HCT116 (cell line): ENCODE measurements around the gene UBE3C. TPM values are rescaled to one million over a fixed set of nuclear protein-coding genes. Genes with fewer than 3 reads are reported as not detected.

Experiments
- ATAC-seq: fragments of 200-7000 bp; cut with Tn5 transposase; 2 replicates; pipeline ENCODE4 v1.9.1; 2020; ENCODE audit warnings: mild to moderate bottlenecking, moderate library complexity
- BruUV-seq: library from RNA; stranded (reverse); fragments of 400-500 nt; replicated peaks from 2 replicates; lab custom pipeline; 2021; lab: Mats Ljungman, UMichigan
- CTCF ChIA-PET: fragments of 300-600 bp; sonication (Branson Sonifier 250); formaldehyde crosslinking; loops from one replicate; lab custom pipeline; 2021; ENCODE audit warnings: antibody characterized with exemption; lab: Charles Lee
- POLR2A ChIA-PET: fragments of 300-600, 350-600 bp; sonication (Branson Sonifier 250); formaldehyde crosslinking; loops from one replicate; lab custom pipeline; 2021; ENCODE audit warnings: antibody characterized with exemption; lab: Charles Lee
- RAD21 ChIA-PET, 2 experiments: fragments of 300-600 bp; sonication (Branson Sonifier 250); formaldehyde crosslinking; loops; one replicate each; lab custom pipeline; 2023; ENCODE audit warnings: low total read pairs in 2 of 2; ENCODE audit not compliant: uncharacterized antibody in 2 of 2, unreplicated experiment in 2 of 2, low non-redundant PET in 1 of 2; lab: Charles Lee
- DNase-seq: peaks from one replicate; pipeline ENCODE4 v3.0.0-alpha.2; 2010; ENCODE audit warnings: low read depth, low spot score
- H2AFZ ChIP-seq: fragments of 200-600 bp; shearing (Covaris generic), sonication (generic); 2 replicates; pipeline ENCODE4 v1.6.1; 2017; ENCODE audit warnings: low read depth, mixed run types, mixed read lengths, antibody characterized with exemption, low read length; ENCODE audit not compliant: poor library complexity, severe bottlenecking
- H3K27ac ChIP-seq: 2 replicates; pipeline ENCODE4 v1.5.1; 2012; ENCODE audit warnings: low read depth, low read length
- H3K27me3 ChIP-seq: fragments of 200-600 bp; sonication (generic); 2 replicates; pipeline ENCODE4 v1.6.1; 2016; ENCODE audit warnings: mixed run types, low read length, mixed read lengths; ENCODE audit not compliant: insufficient read depth
- H3K36me3 ChIP-seq, 2 experiments: fragments of 200-500 bp in 1 of 2; fragments of 200-600 bp in 1 of 2; sonication (Bioruptor generic) in 1 of 2; sonication (generic) in 1 of 2; 2 replicates each; pipeline versions ENCODE4 v1.5.1 to v1.6.1; 2014 to 2016; ENCODE audit warnings: low read length in 2 of 2, inconsistent platforms in 1 of 2, mixed read lengths in 1 of 2, mixed run types in 1 of 2; ENCODE audit not compliant: insufficient read depth in 2 of 2, control insufficient read depth in 1 of 2
- H3K4me1 ChIP-seq, 2 experiments: fragments of 200-600 bp in 1 of 2; sonication (generic) in 1 of 2; 2 replicates each; pipeline versions ENCODE4 v1.5.1 to v1.6.1; 2012 to 2017; ENCODE audit warnings: low read length in 2 of 2, inconsistent platforms in 1 of 2, mild to moderate bottlenecking in 1 of 2, mixed read lengths in 1 of 2, mixed run types in 1 of 2, moderate library complexity in 1 of 2; ENCODE audit not compliant: insufficient read depth in 2 of 2, control insufficient read depth in 1 of 2
- H3K4me2 ChIP-seq: fragments of 200-600 bp; sonication (generic); 2 replicates; pipeline ENCODE4 v1.6.1; 2017; ENCODE audit warnings: mixed run types, low read length, mixed read lengths
- H3K4me3 ChIP-seq, 2 experiments: fragments of 200-600 bp in 1 of 2; sonication (generic) in 1 of 2; replicated peaks in 1 of 2; 2 replicates each; pipeline ENCODE4 v1.5.1; 2011 to 2016; ENCODE audit warnings: low read length in 2 of 2, control low read depth in 1 of 2, low read depth in 1 of 2, mild to moderate bottlenecking in 1 of 2, mixed read lengths in 1 of 2, mixed run types in 1 of 2
- H3K79me2 ChIP-seq: fragments of 200-600 bp; sonication (generic); 2 replicates; pipeline ENCODE4 v1.6.1; 2017; ENCODE audit warnings: mild to moderate bottlenecking, mixed run types, low read length, moderate library complexity, mixed read lengths; ENCODE audit not compliant: insufficient read depth
- H3K9ac ChIP-seq: fragments of 200-600 bp; sonication (generic); 2 replicates; pipeline ENCODE4 v1.6.1; 2016; ENCODE audit warnings: low read length, mixed read lengths
- H3K9me2 ChIP-seq: fragments of 200-600 bp; sonication (generic), shearing (Covaris generic); 2 replicates; pipeline ENCODE4 v1.6.1; 2017; ENCODE audit warnings: mixed run types, mild to moderate bottlenecking, moderate library complexity; ENCODE audit not compliant: insufficient read depth
- H3K9me3 ChIP-seq, 2 experiments: fragments of 200-500 bp in 1 of 2; fragments of 200-600 bp in 1 of 2; sonication (Bioruptor generic) in 1 of 2; sonication (generic) in 1 of 2; 2 replicates each; pipeline ENCODE4 v1.6.1; 2014 to 2017; ENCODE audit warnings: low read length in 2 of 2, mixed read lengths in 2 of 2, inconsistent platforms in 1 of 2, low read depth in 1 of 2, mild to moderate bottlenecking in 1 of 2, mixed run types in 1 of 2, moderate library complexity in 1 of 2; ENCODE audit not compliant: control insufficient read depth in 1 of 2, insufficient read depth in 1 of 2
- H4K20me1 ChIP-seq: fragments of 200-600 bp; sonication (generic), shearing (Covaris generic); 2 replicates; pipeline ENCODE4 v1.6.1; 2017; ENCODE audit warnings: mixed run types, mild to moderate bottlenecking, moderate library complexity; ENCODE audit not compliant: insufficient read depth
- CEBPB ChIP-seq: IDR thresholded peaks from 2 replicates; pipeline ENCODE4 v1.6.1; 2012; ENCODE audit warnings: low read depth
- EZH2 ChIP-seq: fragments of 200-600 bp; sonication (generic); IDR thresholded peaks from 2 replicates; pipeline ENCODE4 v1.6.1; 2017; ENCODE audit warnings: antibody characterized with exemption, mixed run types
- FOSL1 ChIP-seq: IDR thresholded peaks from 2 replicates; pipeline ENCODE4 v1.6.1; 2012; ENCODE audit warnings: low read depth
- JUND ChIP-seq: IDR thresholded peaks from 2 replicates; pipeline ENCODE4 v1.6.1; 2012
- REST ChIP-seq: IDR thresholded peaks from 2 replicates; pipeline ENCODE4 v1.6.1; 2012; ENCODE audit warnings: low read depth
- SIN3A ChIP-seq: IDR thresholded peaks from 2 replicates; pipeline ENCODE4 v1.6.1; 2012; ENCODE audit warnings: low read depth
- SRF ChIP-seq: IDR thresholded peaks from 2 replicates; pipeline ENCODE4 v1.6.1; 2012; ENCODE audit warnings: low read depth
- TCF7L2 ChIP-seq: IDR thresholded peaks from 2 replicates; pipeline ENCODE4 v1.7.0; 2011; ENCODE audit warnings: borderline replicate concordance, inconsistent platforms; ENCODE audit not compliant: insufficient read depth, insufficient read length; ENCODE audit errors: extremely low read depth
- ZFX ChIP-seq: fragments of 450-650 bp; IDR thresholded peaks from 2 replicates; pipeline ENCODE4 v1.6.1; 2017
- intact Hi-C: fragments of 100-400 bp; cut with micrococcal nuclease; formaldehyde crosslinking; loops from 2 replicates; pipeline ENCODE4 v1.10.0; 2022
- total RNA-seq: library from RNA; stranded (reverse); gene quantifications from one replicate; pipeline ENCODE4 v1.2.1, GENCODE V29; 2021; ENCODE audit not compliant: unreplicated experiment

The UBE3C gene
- total RNA-seq, 1 experiment from 2014 or later, result 68.3 TPM

DNA sequence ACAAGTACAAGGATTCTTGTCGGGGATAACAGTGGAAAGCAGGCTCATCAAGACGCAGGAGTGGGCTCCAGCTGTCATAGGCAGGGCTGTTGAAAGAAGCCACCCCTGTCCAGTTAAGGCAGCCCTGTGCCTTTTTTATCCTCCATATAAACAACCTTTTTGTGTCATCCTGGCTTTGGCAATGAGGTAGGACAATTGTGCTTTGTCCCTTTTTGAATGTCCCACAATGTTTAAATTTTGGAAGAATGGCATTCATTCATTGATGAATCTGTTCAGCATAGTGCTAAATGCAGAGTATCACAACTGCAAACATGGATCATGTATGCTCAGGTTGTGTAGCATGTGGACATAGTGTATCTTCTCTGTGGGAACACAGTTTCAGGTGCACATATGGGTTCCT, 66.7 kb downstream of the UBE3C start:
- BruUV-seq, result no TSS peak
- Histone ChIP-seq H3K4me3 (no peak overlapping the region), H3K79me2 (peaks cover 9% of the 10 kb centered on the region; the same call in 1 of the 2 replicates), H3K9me3 (no peaks in the 10 kb centered on the region), H3K4me2 (no peak overlapping the region), H3K27ac (no peak overlapping the region), H4K20me1 (no peaks in the 10 kb centered on the region), H3K4me1 (no peaks in the 10 kb centered on the region), H3K27me3 (no peaks in the 10 kb centered on the region), H3K9ac (no peak overlapping the region), H3K36me3 (peaks cover 26 to 56% of the 10 kb centered on the region in 2 experiments), H2AFZ (no peak overlapping the region), H3K9me2 (no peaks in the 10 kb centered on the region)
- no peak for DNase-seq
- POLR2A ChIA-PET, result no interaction called here
- CTCF ChIA-PET, result no interaction called here
- TF ChIP-seq REST (no peak), EZH2 (no peak), SIN3A (no peak), CEBPB (no peak), FOSL1 (no peak), ZFX (no peak), SRF (no peak), JUND (no peak), TCF7L2 (no peak)
- RAD21 ChIA-PET, result no interaction called here
- intact Hi-C loops, result no loop called here
- no peak; the same call in 1 of the 2 replicates for ATAC-seq
